Astrocyte of the spinal cord (primary cell): ENCODE data around the gene DIP2A.

Experiments
- DNase-seq: peaks from one replicate; pipeline ENCODE4 v3.0.0; 2011; ENCODE audit warnings: low read depth, low spot score
- H3K4me3 ChIP-seq: 2 replicates; pipeline ENCODE4 v1.5.1; 2011; ENCODE audit warnings: low read depth, mild to moderate bottlenecking, low read length, moderate library complexity
- CTCF ChIP-seq: IDR thresholded peaks from 2 replicates; pipeline ENCODE4 v1.5.1; 2012; ENCODE audit warnings: low read depth, mild to moderate bottlenecking, low read length, inconsistent platforms
- in situ Hi-C: cut with HindIII; loops from 2 replicates; pipeline ENCODE4 v1.10.0; 2017; ENCODE audit warnings: low sequenced_read_pairs

The DIP2A gene

GRCh38 chr21:46552274-46552673 is 93.6 kb downstream of the DIP2A start:
- in situ Hi-C loops: no loop called here
- TF ChIP-seq CTCF: no peak
- no peak for DNase-seq
- H3K4me3 ChIP-seq: no peak overlapping the region

DNA sequence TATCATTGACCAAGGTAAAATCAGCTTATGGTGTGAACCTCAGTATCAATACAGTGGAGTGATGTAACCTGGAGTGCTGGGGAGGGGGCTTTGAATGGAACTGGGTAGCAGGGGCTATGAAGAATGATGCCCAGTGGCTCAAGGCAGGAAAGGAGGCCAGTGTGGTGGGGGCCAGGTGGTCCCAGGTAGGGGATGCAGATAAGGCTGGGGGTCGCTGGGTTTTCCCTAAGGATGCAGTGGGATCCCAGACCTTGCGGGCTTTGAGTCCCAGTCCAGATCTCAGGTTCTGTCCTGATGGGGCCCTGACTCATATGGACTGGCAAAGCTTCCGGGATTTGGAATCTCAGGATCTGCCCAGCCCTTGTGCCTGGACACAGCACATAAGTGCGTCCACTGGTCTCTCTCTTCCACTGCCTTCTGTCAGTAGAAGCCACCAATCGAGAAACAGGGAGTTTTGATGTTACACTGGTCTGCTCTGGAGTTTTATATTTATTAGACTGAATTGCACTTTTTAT is 94.2 kb downstream of the DIP2A start:
- no peak for DNase-seq
- in situ Hi-C loops: no loop called here
- no peak overlapping the region for H3K4me3 ChIP-seq
- no peak for TF ChIP-seq CTCF

GRCh38 chr21:46553993-46554392 is 95.3 kb downstream of the DIP2A start:
- in situ Hi-C loops: no loop called here
- DNase-seq: no peak
- no peak for TF ChIP-seq CTCF
- H3K4me3 ChIP-seq: no peak overlapping the region

DNA sequence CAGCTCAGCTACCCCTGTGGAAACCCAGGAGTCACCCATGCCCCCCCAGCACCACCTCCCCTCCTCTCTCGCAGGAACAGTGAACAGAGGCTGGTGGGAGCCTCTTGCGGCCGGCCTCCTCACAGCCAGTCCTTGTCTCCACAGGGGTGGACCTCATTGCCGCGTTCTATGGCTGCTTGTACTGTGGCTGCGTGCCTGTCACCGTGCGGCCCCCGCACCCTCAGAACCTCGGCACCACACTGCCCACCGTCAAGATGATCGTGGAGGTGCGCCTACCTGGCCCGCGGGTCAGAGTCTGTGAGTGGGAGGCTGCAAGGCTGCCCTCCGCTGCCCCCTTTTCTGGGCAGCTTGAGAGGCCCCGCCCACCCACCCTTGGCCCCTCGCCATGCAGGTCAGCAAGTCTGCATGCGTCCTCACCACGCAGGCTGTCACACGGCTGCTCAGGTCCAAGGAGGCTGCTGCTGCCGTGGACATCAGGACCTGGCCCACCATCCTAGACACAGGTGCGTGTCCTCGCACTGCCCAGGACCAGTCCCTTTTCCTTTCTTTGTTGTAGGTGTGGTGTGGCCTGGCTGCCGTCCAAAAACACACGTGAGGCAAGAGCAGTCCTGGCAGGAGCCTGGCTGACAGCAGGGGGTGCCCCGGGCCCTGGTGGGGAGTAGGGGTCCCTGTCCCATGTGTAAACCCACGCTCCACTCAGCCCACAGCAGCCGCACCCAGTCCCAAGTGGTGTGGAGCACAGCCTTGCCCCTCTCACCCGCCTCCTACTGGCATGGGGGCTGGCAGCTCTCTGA is 95.9 kb downstream of the DIP2A start:
- DNase-seq: no peak
- no peak for TF ChIP-seq CTCF
- in situ Hi-C loops: no loop called here
- no peak overlapping the region for H3K4me3 ChIP-seq

GRCh38 chr21:46555225-46555617 is 96.5 kb downstream of the DIP2A start:
- DNase-seq: no peak
- H3K4me3 ChIP-seq: no peak overlapping the region
- in situ Hi-C loops: no loop called here
- TF ChIP-seq CTCF: no peak

GRCh38 chr21:46555678-46556077 is 97.0 kb downstream of the DIP2A start:
- in situ Hi-C loops: no loop called here

More at GRCh38 chr21:46555678-46556077, 97.0 kb downstream of the DIP2A start:
- no peak for TF ChIP-seq CTCF
- DNase-seq: no peak
- no peak overlapping the region for H3K4me3 ChIP-seq
